Vagina (tissue), 2 donors: ENCODE measurements around the gene RPL7A. TPM values are rescaled to one million over a fixed set of nuclear protein-coding genes. Genes with fewer than 3 reads are reported as not detected.
A peak's percentile ranks its signal among the peaks of the same experiment; 100 is the strongest.
"Not testable (repeated sequence)": the region's sequence is repeated elsewhere in the genome, so short reads cannot be mapped to it uniquely, and the experiment has no call there.

Experiments used
- DNase-seq, 2 donors: peaks; one replicate each; pipeline ENCODE4 v3.0.0-alpha.2; 2017; ENCODE audit errors: extremely low spot score in 2 of 2
- H3K27ac ChIP-seq: fragments of 200-600 bp; sonication (generic); one replicate; pipeline ENCODE4 v1.5.1; 2019
- H3K27me3 ChIP-seq: fragments of 200-600 bp; sonication (generic); one replicate; pipeline ENCODE4 v1.5.1; 2019
- H3K36me3 ChIP-seq, 2 donors: fragments of 200-600 bp; sonication (generic); one replicate each; pipeline ENCODE4 v1.5.1; 2017 to 2019
- H3K4me1 ChIP-seq: fragments of 200-600 bp; sonication (generic); one replicate; pipeline ENCODE4 v1.5.1; 2019
- H3K4me3 ChIP-seq, 2 donors: fragments of 200-600 bp; sonication (generic); 1 replicate in 1 of 2; 2 replicates in 1 of 2; pipeline ENCODE4 v1.5.1; 2016 to 2019
- H3K9me3 ChIP-seq: fragments of 200-600 bp; sonication (generic); one replicate; pipeline ENCODE4 v1.5.1; 2019
- CTCF ChIP-seq, 3 experiments: fragments of 450-650 bp in 2 of 3; fragments of 200-600 bp in 1 of 3; sonication (generic) in 1 of 3; IDR thresholded peaks; one replicate each; pipeline ENCODE4 v1.5.1; 2017 to 2019; ENCODE audit warnings: antibody characterized with exemption in 3 of 3, mild to moderate bottlenecking in 2 of 3, moderate library complexity in 2 of 3
- POLR2A ChIP-seq, 2 donors: fragments of 450-650 bp; IDR thresholded peaks; one replicate each; pipeline ENCODE4 v1.6.1; 2017; ENCODE audit warnings: antibody characterized with exemption in 2 of 2, mild to moderate bottlenecking in 2 of 2, moderate library complexity in 2 of 2
- POLR2AphosphoS5 ChIP-seq, 2 donors: sonication (generic); formaldehyde crosslinking; IDR thresholded peaks; one replicate each; pipeline ENCODE4 v1.9.0; 2017; ENCODE audit warnings: antibody characterized with exemption in 2 of 2, mild to moderate bottlenecking in 2 of 2, low read depth in 1 of 2; ENCODE audit not compliant: insufficient read depth in 1 of 2
- intact Hi-C: fragments of 100-400 bp; cut with DNase I; formaldehyde crosslinking; loops from one replicate; pipeline ENCODE4 v1.15.1; 2023
- total RNA-seq: library from RNA; depleted of rRNA; stranded (reverse); fragments of >200 nt; gene quantifications from one replicate; pipeline ENCODE4 v1.2.3, GENCODE V29; 2016

The RPL7A gene
- total RNA-seq, 1 donor from 2014 or later: 1,889 TPM

- not testable (repeated sequence) for H3K9me3 ChIP-seq, H3K27ac ChIP-seq, H3K27me3 ChIP-seq, DNase-seq, H3K4me3 ChIP-seq
- peaks cover 13% of the 10 kb centered on the region for H3K4me1 ChIP-seq
- H3K36me3 ChIP-seq: peaks cover 0 to 38% of the 10 kb centered on the region in 2 donors
- peak in 1 of 3 experiments; percentile 27 for TF ChIP-seq CTCF (IDR thresholded peaks at IDR 0.05)
- intact Hi-C loops: loop anchor here (2.0 kb wide), 1 partner anchor 143 kb away; no protein-coding TSS in a partner anchor
Measured at GRCh38 chr9:133329306-133330156, 18.5 kb upstream of the RPL7A start.

GRCh38 chr9:133331221-133331620, 16.8 kb upstream of the RPL7A start:
- no peaks in the 10 kb centered on the region for H3K9me3 ChIP-seq
- intact Hi-C loops: no loop called here
- peaks cover 0 to 38% of the 10 kb centered on the region in 2 donors for H3K36me3 ChIP-seq
- DNase-seq: no peak
- no peak overlapping the region for H3K4me3 ChIP-seq
- no peaks in the 10 kb centered on the region for H3K27me3 ChIP-seq
- H3K4me1 ChIP-seq: peaks cover 24% of the 10 kb centered on the region
- H3K27ac ChIP-seq: no peak overlapping the region
- TF ChIP-seq CTCF (IDR thresholded peaks at IDR 0.05): no peak

- TF ChIP-seq POLR2A (IDR thresholded peaks at IDR 0.05): no peak
- TF ChIP-seq POLR2AphosphoS5 (IDR thresholded peaks at IDR 0.05; ENCODE audit: insufficient read depth in 1 of 2, low read depth in 1 of 2): no peak
- no peak for TF ChIP-seq CTCF (IDR thresholded peaks at IDR 0.05)
- Histone ChIP-seq H3K27me3 (no peaks in the 10 kb centered on the region), H3K4me1 (peaks cover 30% of the 10 kb centered on the region), H3K36me3 (peaks cover 0 to 38% of the 10 kb centered on the region in 2 donors), H3K9me3 (no peaks in the 10 kb centered on the region), H3K27ac (no peak overlapping the region), H3K4me3 (no peak overlapping the region)
- intact Hi-C loops: no loop called here
- DNase-seq: no peak
Measured at GRCh38 chr9:133331641-133332380, 16.2 kb upstream of the RPL7A start.

- intact Hi-C loops: no loop called here
- DNase-seq: no peak
- Histone ChIP-seq H3K27me3 (no peaks in the 10 kb centered on the region), H3K27ac (no peak overlapping the region), H3K4me1 (peaks cover 31% of the 10 kb centered on the region), H3K9me3 (no peaks in the 10 kb centered on the region), H3K4me3 (no peak overlapping the region), H3K36me3 (peaks cover 0 to 38% of the 10 kb centered on the region in 2 donors)
- TF ChIP-seq CTCF (IDR thresholded peaks at IDR 0.05): no peak
Measured at GRCh38 chr9:133332381-133332730, 15.7 kb upstream of the RPL7A start.

- intact Hi-C loops: no loop called here
- TF ChIP-seq POLR2AphosphoS5 (IDR thresholded peaks at IDR 0.05; ENCODE audit: insufficient read depth in 1 of 2, low read depth in 1 of 2): no peak
- TF ChIP-seq POLR2A (IDR thresholded peaks at IDR 0.05): no peak
- no peak for TF ChIP-seq CTCF (IDR thresholded peaks at IDR 0.05)
- DNase-seq: no peak
- H3K4me1 ChIP-seq: peaks cover 31% of the 10 kb centered on the region
- no peaks in the 10 kb centered on the region for H3K27me3 ChIP-seq
- no peak overlapping the region for H3K4me3 ChIP-seq
- H3K27ac ChIP-seq: no peak overlapping the region
- H3K36me3 ChIP-seq: peaks cover 0 to 38% of the 10 kb centered on the region in 2 donors
- H3K9me3 ChIP-seq: no peaks in the 10 kb centered on the region
Measured at GRCh38 chr9:133333011-133333410, 15.0 kb upstream of the RPL7A start.
